Activated gamma-delta T cell treated with Interleukin-2 at 50 U/mL for 16 hours (primary cell): ENCODE results near the gene CPNE4.

Source experiments
- DNase-seq: peaks from one replicate; pipeline ENCODE4 v3.0.0-alpha.2; 2020

The CPNE4 gene

GRCh38 chr3:131561511-131561910 lies 473.3 kb downstream of the CPNE4 start:
- no peak for DNase-seq

- no peak for DNase-seq
Observed at GRCh38 chr3:131560795-131561194, 474.0 kb downstream of the CPNE4 start.

- no peak for DNase-seq
Observed at GRCh38 chr3:131555456-131555855, 479.4 kb downstream of the CPNE4 start.

- no peak for DNase-seq
Observed at GRCh38 chr3:131553495-131554247, 481.1 kb downstream of the CPNE4 start.

- DNase-seq, result no peak
Observed at GRCh38 chr3:131551761-131552160, 483.1 kb downstream of the CPNE4 start.

GRCh38 chr3:131550562-131551465 lies 484.0 kb downstream of the CPNE4 start:
- no peak for DNase-seq

GRCh38 chr3:131549340-131549739 lies 485.5 kb downstream of the CPNE4 start:
- DNase-seq, result no peak

- DNase-seq, result no peak
Observed at GRCh38 chr3:131547585-131547984, 487.2 kb downstream of the CPNE4 start.

- no peak for DNase-seq
Observed at GRCh38 chr3:131546441-131546840, 488.4 kb downstream of the CPNE4 start.

GRCh38 chr3:131544557-131544956 lies 490.3 kb downstream of the CPNE4 start:
- DNase-seq, result no peak

DNA sequence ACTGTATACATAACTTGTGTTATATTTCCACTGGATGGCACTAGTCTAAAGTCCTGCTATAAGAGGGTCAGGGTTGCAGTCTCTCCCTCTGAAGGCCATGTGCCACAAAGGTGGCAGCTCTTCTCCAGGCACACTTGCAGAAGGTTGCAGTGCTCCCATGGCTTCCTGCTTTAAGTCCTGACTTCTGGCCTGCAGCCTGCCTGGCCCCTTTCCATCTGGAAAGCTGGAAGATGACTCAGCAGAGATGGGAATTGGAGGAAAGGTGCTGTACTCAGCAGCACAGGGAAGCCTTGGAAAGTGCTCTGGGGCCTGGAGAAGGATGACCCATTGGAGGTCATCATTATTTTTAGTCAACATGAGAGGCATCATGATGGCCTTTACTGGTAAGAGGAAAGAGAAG lies 491.1 kb downstream of the CPNE4 start:
- DNase-seq, result no peak

GRCh38 chr3:131541288-131541687 lies 493.5 kb downstream of the CPNE4 start:
- no peak for DNase-seq

DNA sequence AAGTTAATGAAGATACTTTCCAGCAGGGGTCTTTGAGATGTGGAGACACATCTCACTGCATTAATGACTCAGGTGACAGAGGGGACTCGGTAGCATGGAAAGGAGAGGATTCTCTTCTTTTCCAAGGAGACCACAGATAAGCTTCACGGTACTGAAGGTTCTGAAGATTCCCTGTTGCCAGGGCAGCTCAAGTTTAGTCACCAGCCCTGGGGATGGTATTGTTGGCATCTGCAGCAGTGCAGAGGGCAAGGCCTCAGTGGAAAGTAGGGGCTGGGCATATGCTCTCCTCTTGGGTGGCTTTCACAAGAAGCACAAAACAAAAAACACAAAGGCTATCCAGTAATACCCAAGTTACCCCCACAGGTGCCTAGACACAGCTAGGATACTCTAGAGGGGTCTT lies 494.0 kb downstream of the CPNE4 start:
- no peak for DNase-seq

GRCh38 chr3:131540143-131540542 lies 494.7 kb downstream of the CPNE4 start:
- no peak for DNase-seq

- no peak for DNase-seq
Observed at GRCh38 chr3:131538968-131539367, 495.8 kb downstream of the CPNE4 start.

DNA sequence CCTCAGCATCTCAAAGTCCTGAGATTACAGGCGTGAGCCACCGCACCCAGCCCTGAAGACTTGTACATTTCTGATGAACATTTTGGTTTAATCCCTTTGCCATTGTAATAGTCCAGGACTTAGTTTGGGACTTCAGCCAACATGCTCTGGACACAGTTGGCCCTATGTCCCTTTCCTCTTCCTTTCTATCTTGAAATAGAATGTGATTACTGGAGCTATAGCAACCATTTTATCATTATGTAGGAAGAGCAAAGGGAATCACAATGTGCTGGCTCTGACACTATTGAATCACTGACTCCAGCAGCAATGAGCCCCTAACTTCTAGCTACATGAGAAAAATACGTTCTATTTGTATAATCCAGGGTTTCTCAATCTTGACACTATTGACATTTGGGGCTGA lies 497.3 kb downstream of the CPNE4 start:
- DNase-seq, result no peak

GRCh38 chr3:131535596-131535995 lies 499.2 kb downstream of the CPNE4 start:
- no peak for DNase-seq

- no peak for DNase-seq
Observed at GRCh38 chr3:131535131-131535530, 499.7 kb downstream of the CPNE4 start.

DNA sequence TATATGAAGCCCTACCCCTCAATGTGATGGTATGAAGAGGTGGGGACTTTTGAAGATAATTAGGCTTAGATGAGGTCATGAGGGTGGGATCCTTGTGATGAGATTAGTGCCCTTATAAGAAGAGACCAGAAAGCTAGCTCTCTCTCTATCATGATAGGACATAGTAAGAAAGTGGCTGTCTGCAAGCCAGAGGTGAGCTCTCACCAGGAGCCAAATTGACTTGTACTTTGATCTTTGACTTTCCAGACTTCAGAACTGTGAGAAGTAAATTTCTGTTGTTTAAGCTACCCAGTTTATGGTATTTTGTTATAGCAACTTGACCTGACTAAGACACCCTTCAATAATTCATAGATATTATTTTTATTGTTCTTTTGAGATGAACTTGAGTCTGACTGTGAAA lies 502.2 kb downstream of the CPNE4 start:
- no peak for DNase-seq

DNA sequence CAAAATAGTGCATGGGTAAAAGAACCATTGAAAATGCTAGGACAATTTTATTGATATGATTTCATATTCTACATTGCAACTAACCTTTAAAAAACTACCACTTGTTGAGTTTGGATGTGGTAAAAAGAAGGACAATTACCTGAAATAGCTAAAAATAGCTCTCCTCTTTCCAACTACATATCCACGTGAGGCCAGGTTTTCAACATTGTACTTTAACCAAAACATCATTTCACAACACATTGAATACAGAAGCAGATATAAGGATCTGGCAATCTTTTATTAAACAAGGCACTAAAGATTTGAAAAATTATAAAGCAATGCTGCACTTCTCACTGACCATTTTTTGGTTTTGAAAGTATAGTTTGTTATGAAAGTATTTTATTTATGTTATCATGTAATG lies 504.0 kb downstream of the CPNE4 start:
- no peak for DNase-seq

DNA sequence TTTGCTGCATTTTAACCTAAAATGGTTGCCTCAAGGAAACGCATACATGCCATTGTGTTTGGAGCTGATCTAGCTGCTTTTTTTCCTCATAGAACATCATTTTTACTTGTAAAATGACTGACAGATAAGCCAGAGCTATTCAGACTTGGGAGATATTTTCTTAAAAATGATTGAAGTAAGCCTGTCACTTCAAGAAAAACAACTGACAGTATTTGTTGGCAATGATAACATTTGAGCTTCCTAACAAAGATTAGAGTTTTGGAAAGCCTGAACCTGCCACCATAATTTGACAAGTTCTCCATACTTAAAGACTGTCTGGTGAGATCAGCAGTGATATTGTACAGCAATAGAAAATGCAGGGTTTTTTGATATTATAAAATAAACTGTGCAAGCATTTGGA lies 504.4 kb downstream of the CPNE4 start:
- DNase-seq, result no peak

DNA sequence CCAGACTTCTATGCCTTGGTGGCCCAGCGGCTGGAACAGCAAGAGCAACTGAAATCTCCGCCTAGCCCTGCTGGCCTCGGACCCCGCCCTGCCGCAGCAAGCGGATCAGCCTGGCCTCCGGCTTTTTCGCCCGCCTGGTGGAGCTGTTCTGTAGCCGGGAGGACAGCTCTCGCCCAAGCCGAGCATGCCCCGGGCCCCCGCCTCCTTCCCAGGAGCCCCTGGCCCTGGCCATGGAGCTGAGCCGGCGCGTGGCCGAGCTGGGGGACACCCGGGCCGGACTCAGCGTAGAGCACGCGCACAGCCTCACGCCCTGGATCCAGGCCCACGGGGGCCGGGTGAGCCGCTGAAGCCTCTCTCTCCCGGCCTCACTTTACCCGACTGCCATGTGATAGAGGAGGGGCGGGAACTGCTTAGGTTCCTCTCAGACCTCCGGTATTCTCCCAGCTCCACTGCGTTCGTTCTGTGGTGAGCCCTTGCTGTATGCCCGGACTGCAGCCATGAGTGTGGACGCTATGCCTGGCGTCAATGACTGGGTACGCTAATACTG lies 507.9 kb downstream of the CPNE4 start:
- no peak for DNase-seq

GRCh38 chr3:131518680-131519079 lies 516.1 kb downstream of the CPNE4 start:
- no peak for DNase-seq

- DNase-seq, result no peak
Observed at GRCh38 chr3:131505421-131505820, 529.4 kb downstream of the CPNE4 start.
